ENCODE results near the gene AP1B1.

- TF ChIP-seq CTCF (IDR thresholded peaks at IDR 0.05; ENCODE audit: control extremely low read depth in 1 of 3, insufficient read depth in 1 of 3, low read depth in 1 of 3, low read length in 3 of 3) (no peak), RAD21 (IDR thresholded peaks at IDR 0.05 in 1 of 2, conservative IDR thresholded peaks at IDR 0.05 in 1 of 2; ENCODE audit: low read depth in 2 of 2, low read length in 2 of 2) (no peak), ATF3 (IDR thresholded peaks at IDR 0.05; ENCODE audit: insufficient read depth, low read depth, low read length) (no peak), HDAC2 (IDR thresholded peaks at IDR 0.05; ENCODE audit: borderline replicate concordance in 1 of 2, low read depth in 2 of 2, low read length in 2 of 2) (no peak), EZH2 (IDR thresholded peaks at IDR 0.05; ENCODE audit: low read depth, low read length, severe bottlenecking) (no peak), POLR2A (IDR thresholded peaks at IDR 0.05; ENCODE audit: control extremely low read depth in 1 of 2, low read depth in 2 of 2, low read length in 2 of 2) (no peak), HDAC6 (IDR thresholded peaks at IDR 0.05; ENCODE audit: low read depth, low read length) (no peak), EP300 (IDR thresholded peaks at IDR 0.05; ENCODE audit: borderline replicate concordance in 1 of 2, low read depth in 2 of 2, low read length in 2 of 2) (no peak), POLR2AphosphoS5 (IDR thresholded peaks at IDR 0.05; ENCODE audit: low read depth, low read length) (no peak), MAFK (IDR thresholded peaks at IDR 0.05; ENCODE audit: low read depth, low read length) (no peak), CREB1 (IDR thresholded peaks at IDR 0.05) (no peak), SP4 (IDR thresholded peaks at IDR 0.05; ENCODE audit: low read length) (no peak)
These were observed 12.2 kb upstream of the AP1B1 start for GRCh38 chr22:29400576-29400975.

Data from H1 (cell line).